Measurements from ENCODE around the gene MCL1.

The MCL1 gene

GRCh38 chr1:150543500-150544143, 35.8 kb downstream of the MCL1 start:
- no peak for DNase-seq (ENCODE audit: low read depth in 2 of 2)

- no peak for DNase-seq (ENCODE audit: low read depth in 2 of 2)
Measured at GRCh38 chr1:150537732-150538684, 41.4 kb downstream of the MCL1 start.

GRCh38 chr1:150536836-150537731, 42.3 kb downstream of the MCL1 start:
- no peak for DNase-seq (ENCODE audit: low read depth in 2 of 2)

GRCh38 chr1:150535511-150536287, 43.7 kb downstream of the MCL1 start:
- no peak for DNase-seq (ENCODE audit: low read depth in 2 of 2)

GRCh38 chr1:150534002-150534401, 45.4 kb downstream of the MCL1 start:
- no peak for DNase-seq (ENCODE audit: low read depth in 2 of 2)

- DNase-seq (ENCODE audit: low read depth in 2 of 2): no peak
Measured at GRCh38 chr1:150532860-150533259, 46.5 kb downstream of the MCL1 start.

GRCh38 chr1:150530491-150531159, 48.8 kb downstream of the MCL1 start:
- no peak for DNase-seq (ENCODE audit: low read depth in 2 of 2)

- no peak for DNase-seq (ENCODE audit: low read depth in 2 of 2)
Measured at GRCh38 chr1:150529017-150529416, 50.4 kb downstream of the MCL1 start.

- DNase-seq (ENCODE audit: low read depth in 2 of 2): no peak
Measured at GRCh38 chr1:150528196-150528595, 51.2 kb downstream of the MCL1 start.

GRCh38 chr1:150525348-150525747, 54.1 kb downstream of the MCL1 start:
- DNase-seq (ENCODE audit: low read depth in 2 of 2): no peak
